NCI-H524 (cell line): ENCODE results near the gene ZNF814.
"Not testable (repeated sequence)": the region's sequence is repeated elsewhere in the genome, so short reads cannot be mapped to it uniquely, and the experiment has no call there.

Experiments
- DNase-seq, 2 experiments: peaks; one replicate each; lab custom pipeline; 2025; lab: John Stamatoyannopoulos, UW

ZNF814 gene

DNA sequence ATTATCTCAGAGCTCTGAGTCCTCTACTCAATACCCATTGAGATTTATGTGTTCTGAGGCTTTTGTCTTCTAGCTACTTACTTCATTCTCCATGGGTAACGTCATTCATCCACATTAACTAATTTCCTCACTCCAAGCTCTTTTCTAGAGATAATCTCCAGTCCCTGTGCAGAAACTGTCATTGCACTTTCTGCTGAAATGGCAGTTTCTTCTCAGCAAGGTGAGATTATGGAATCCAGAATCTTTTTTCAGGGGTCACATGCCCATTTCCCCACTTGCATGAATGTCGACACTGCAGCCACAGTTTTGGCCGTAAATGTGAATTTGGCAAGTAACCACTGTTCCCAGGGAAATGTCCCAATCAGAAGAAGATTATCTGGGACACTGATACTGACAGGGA lies 26.5 kb downstream of the ZNF814 start:
- not testable (repeated sequence) for DNase-seq

DNA sequence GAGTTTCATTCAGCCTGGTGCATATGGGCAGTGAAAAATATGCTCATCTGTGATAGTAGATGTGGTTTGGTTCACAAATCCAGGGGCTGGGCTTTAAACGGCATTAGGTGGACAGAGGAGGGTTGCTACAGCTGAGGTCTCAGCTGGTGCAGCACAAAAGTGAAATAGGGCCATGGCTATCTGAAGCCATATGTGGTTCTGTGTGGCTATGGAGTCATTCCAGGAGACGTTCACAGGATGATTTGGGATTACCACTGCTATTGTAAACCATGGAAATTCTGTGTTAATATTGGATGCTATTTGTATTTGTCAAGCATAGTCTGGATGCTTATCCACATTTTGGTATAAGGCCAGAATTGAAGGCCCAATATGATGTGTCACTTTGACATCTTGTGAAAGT lies 34.7 kb downstream of the ZNF814 start:
- not testable (repeated sequence) for DNase-seq

DNA sequence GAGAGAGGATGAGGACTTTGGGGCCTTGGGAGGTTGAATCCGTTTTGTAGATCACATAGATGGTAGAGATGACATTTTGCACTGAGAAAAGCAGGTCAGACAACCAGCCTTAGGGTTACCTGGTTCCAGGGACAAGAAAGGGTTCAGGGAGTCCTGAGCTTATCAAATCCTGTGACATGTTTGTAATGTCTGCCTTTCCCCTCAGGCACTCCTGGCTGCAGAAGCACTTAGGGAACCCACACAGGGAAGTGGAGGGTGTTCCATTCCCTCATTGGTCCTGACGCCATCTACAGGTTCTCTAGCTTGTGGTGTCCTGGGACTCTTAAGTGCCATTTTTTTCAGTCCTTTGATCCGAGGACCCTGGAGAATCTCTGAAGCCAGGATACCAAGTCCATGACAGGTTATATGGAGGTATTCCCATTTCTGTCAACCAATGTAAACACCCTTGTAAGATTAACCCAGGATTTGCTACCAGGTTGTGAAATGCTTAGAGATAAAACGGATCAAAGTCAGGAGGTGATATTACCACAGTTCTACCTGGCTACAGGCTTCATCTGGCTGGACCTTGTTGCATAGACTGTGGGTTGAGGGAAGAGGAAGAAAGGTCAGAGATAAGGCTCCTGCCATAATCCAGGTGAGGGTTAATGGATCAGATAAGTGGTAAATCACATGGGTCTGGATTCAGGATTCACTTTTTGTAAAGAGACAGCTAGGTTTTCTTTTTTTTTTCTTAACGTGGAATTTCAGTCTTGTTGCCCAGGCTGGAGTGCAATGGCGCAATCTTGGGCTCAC lies 36.8 kb downstream of the ZNF814 start:
- DNase-seq: not testable (repeated sequence)

DNA sequence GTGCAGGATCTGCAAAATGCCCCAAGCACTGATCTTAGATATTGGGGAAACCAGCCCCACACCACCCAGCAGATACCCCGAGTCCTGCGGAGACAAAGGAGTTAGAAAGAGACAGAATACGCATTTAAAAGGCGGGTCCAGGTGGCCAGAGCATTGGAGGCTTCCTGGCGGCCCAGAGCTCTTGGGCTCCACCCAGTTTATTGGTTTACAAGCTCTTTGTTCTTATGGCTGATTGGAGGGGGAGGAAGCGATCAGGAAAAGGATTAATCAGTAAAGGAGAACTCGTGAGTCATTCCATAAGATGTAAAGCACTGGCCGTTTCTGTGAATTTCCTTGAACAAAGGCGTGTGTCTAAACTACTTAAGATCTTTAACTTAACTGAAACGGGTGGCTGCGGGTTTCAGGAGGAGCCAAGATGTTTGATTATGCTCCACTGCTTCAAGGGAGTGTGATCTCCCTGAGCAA lies 38.3 kb downstream of the ZNF814 start:
- no peak for DNase-seq

DNA sequence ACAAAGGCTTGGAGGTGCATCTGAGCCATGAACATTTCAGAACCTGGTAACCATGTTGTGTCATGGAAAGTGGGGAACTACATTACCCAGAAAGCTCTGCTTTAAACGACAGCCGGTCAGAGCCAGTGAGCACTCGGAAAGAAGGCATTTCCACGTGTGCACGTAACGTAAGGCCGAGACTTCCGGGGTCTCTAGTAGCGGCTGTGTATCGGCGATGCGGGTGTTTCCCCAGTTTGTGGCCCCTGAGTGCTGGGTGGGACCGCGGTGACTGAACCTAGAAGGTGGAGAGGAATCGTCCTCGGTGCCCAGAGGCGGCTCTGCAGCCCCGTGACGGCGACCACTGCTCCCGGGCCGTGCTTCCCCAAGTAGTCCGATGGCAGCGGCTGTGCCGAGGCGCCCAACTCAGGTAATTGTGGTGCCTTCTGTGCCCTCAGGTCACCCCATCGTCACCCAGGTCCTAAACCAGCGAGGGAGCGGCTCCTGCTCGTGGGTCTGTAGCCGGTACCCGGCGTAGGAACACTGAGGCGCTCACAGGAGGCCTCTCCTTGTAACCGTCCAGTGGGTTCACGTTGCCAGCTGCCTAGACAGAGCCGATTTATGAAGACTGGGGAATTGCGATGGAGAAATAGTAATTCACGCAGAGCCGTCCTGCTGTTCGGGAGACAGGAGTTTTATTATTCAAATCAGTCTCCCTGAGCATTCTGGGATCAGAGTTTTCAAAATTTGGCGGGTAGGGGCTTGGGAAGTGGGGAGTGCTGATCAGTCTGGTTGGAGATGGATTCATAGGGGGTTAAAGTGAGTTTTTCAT lies 39.0 kb downstream of the ZNF814 start, which contains the start of gene ZNF587:
Gene ZNF587, plus strand, starts transcription at position 194 of the 808 bp plus-strand sequence. Its CDS starts 180 bp downstream, at position 374.
- DNase-seq: peak; percentile 47 to 76

DNA sequence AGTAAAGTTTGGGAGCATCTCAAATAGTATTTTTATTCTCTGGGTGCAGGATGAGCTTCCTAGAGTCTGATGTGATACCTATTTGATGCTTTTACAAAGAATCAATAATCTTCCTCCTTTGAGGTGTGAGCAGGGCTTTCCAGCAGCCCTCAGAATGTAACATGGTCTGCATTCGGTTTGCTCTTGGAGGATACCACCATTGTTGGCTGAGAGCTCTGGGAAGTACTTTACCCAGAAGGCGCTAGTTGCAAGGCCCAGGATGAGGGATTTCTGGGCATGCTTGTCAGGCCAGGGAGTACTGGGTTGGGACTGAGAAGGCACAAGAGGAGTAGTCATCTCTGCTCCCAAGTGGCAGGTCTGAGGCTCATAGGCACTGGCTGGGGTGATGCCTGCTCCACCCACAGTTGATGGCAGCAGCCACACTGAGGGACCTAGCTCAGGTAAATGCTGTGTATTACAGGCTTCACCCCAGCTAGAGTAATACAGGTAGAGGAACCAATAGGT lies 39.6 kb downstream of the ZNF814 start:
- DNase-seq: not testable (repeated sequence)

DNA sequence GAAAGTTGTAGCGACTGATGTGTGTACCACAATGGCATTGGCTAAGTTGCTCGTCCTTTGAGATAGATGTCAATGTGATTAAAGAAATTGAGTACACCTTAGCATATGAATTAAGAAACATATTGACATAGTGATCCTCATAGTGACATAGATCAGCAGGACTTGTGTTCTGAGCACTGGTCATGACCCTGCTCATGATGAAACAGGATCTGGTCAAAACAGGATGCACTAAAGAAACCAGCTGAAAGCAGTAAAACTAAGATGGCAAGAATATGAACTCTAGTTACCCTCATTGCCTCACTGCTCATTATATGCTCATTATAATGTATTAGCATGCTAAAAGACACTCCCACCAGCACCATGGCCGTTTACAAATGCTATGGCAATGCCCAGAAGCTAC lies 41.7 kb downstream of the ZNF814 start:
- not testable (repeated sequence) for DNase-seq

DNA sequence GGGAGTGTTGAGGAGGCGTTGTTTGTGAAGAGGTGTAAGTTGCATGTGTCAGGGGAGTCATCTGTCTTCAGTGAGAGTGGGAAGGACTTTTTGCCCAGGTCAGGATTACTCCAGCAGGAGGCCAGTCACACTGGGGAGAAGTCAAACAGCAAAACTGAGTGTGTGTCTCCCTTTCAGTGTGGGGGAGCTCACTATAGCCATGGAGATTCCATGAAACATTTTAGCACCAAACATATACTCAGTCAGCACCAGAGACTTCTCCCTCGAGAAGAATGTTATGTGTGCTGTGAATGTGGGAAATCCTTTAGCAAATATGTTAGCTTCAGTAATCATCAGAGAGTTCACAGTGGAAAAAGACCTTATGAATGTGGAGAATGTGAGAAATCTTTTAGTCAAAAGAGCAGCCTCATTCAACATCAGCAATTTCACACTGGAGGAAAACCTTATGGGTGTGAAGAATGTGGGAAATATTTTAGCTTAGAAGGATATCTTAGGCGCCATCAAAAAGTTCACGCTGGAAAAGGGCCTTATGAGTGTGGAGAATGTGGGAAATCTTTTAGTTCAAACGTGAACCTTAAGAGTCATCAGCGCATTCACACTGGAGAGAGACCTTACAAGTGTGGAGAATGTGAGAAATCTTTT lies 47.6 kb downstream of the ZNF814 start:
- no peak for DNase-seq

DNA sequence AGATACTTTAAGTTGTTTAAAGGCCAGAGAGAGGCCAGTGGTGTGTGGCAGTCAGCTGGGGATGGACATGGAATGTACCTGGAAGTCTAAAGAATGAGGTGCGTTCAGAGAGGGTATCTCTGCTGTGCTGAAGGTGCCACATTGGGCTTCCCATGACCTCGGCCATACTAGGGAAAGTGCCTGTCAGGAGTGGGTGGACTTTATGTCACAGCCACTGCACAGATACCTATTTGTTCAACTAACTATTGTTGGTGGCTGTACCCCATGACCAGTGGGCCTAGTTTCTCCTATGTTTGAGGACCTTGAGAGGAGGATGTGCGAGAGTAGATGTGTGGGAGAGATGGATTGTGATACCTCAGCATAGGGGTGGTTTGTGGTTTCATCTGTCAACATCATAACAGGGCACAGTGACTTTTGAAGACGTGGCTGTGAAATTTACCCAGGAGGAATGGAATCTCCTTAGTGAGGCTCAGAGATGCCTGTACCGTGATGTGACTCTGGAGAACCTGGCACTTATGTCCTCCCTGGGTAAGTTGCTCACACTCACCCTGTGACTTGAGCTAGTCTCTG lies 50.1 kb downstream of the ZNF814 start:
- not testable (repeated sequence) for DNase-seq

DNA sequence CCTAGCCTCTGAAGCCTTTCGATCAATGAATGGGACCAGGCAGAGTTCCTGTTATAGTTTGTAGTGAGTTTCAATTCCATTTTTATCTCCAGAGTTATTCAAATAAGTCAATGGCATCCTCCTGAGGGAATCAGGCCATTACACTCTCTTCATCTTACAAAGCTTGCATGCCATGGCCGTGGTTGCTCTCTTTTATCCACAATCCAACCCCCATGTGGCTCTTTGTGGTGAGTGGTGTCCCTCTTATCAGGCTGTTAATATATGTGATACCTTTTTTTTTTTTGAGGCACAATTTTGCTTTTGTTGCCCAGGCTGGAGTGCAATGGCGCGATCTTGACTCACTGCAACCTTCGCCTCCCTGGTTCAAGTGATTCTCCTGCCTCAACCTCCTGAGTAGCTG lies 51.8 kb downstream of the ZNF814 start:
- DNase-seq: not testable (repeated sequence)

DNA sequence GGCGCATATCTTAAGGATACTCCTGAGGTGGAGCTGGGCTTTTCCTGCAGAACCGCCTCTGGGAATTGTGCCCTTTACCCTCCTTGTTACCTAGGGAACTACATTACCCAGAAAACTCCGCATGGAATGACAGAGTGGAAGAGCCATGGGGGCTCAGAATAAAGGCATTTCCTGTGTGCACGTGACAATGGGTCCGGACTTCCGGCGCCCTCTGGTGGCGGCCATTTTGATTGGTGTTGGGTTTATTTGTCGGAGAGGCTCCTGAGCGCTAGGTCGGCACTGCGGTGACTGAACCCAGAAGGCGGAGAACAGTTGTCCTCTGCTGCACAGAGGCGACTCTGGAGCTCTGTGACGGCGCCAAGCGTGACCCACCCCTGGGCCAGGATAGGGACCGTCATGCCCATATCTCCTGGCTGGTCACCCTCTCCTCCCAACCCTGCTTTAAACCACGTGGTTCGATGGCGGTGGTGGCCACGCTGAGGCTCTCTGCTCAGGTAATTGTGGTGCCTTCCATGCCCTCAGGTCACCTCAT lies 58.7 kb downstream of the ZNF814 start, which contains the start of gene ZNF587B:
Gene ZNF587B, plus strand, starts transcription at position 229 of the 532 bp plus-strand sequence. Its CDS starts 230 bp downstream, at position 459.
- DNase-seq: peak in 1 of 2 experiments; percentile 40

DNA sequence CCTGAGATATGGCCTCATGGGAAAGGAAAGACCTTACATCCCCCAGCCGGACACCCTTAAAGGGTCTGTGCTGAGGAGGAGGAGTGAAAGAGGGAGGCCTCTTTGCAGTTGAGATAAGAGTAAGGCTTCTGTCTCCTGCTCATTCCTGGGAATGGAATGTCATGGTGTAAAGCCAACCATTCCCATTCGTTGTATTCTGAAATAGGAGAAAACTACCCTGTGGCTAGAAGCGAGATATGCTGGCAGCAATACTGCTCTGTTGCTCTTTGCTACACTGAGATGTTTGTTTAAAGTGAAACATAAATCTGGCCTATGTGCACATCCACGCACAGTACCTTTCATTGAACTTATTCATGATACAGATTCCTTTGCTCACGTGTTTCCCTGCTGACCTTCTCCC lies 59.5 kb downstream of the ZNF814 start:
- DNase-seq: no peak

DNA sequence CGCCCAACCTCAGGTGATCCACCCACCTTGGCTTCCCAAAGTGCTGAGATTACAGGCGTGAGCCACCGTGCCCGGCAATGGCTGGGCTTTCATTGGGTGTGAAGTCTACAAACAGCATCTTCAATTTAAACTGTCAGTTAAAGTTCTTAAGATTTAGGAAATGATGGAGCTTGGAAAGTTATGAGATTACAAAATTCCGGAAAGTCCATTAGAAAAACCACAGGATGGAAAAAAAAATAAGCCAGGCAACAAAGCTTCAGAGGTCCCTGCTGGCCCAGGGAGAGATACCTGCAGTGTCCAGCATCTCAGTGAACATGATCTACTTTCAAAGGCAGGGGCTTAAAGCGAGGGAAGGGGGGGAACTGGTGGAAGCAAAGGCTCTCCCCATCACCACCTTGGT lies 63.3 kb downstream of the ZNF814 start:
- no peak for DNase-seq

DNA sequence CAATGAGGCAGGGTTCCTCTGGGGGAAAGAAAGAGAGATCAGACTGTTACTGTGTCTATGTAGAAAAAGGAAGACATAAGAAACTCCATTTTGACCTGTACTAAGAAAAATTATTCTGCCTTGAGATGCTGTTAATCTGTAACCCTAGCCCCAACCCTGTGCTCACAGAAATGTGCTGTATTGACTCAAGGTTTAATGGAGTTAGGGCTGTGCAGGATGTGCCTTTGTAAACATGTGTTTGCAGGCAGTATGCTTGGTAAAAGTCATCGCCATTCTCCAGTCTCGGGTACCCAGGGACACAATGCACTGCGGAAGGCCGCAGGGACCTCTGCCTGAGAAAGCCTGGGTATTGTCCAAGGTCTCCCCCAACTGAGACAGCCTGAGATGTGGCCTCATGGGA lies 65.2 kb downstream of the ZNF814 start:
- DNase-seq: not testable (repeated sequence)

DNA sequence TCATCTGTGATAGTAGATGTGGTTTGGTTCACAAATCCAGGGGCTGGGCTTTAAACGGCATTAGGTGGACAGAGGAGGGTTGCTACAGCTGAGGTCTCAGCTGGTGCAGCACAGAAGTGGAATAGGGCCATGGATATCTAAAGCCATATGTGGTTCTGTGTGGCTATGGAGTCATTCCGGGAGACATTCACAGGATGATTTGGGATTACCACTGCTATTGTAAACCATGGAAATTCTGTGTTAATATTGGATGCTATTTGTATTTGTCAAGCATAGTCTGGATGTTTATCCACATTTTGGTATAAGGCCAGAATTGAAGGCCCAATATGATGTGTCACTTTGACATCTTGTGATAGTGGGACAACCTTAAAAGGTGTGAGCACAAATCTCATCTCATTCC lies 65.7 kb downstream of the ZNF814 start:
- DNase-seq: not testable (repeated sequence)

DNA sequence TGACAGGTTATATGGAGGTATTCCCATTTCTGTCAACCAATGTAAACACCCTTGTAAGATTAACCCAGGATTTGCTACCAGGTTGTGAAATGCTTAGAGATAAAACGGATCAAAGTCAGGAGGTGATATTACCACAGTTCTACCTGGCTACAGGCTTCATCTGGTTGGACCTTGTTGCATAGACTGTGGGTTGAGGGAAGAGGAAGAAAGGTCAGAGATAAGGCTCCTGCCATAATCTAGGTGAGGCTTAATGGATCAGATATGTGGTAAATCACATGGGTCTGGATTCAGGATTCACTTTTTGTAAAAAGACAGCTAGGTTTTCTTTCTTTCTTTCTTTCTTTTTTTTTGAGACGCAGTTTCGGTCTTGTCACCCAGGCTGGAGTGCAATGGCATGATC lies 67.3 kb downstream of the ZNF814 start:
- DNase-seq: not testable (repeated sequence)

DNA sequence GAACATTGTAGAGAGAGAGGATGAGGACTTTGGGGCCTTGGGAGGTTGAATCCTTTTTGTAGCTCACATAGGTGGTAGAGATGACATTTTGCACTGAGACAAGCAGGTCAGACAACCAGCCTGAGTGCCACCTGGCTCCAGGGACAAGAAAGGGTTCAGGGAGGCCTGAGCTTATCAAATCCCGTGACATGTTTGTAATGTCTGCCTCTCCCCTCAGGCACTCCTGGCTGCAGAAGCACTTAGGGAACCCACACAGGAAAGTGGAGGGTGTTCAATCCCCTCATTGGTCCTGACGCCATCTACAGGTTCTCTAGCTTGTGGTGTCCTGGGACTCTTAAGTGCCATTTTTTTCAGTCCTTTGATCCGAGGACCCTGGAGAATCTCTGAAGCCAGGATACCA lies 67.7 kb downstream of the ZNF814 start:
- not testable (repeated sequence) for DNase-seq

DNA sequence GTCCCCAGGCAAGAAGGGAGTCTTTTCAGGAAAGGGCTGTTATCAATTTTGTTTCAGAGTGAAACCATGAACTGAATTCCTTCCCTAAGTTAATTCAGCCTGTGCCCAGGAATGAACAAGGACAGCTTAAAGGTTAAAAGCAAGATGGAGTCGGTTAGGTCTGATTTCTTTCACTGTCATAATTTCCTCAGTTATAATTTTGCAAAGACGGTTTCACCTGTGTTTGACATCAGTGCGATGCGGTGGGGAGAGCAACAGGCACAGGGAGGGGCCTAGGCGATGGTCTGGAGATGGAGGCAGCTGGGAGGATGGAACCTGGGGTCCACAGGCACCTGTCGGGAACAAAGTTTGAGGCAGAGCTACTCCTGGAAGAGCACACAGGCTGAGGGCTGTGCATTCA lies 68.2 kb downstream of the ZNF814 start:
- no peak for DNase-seq

DNA sequence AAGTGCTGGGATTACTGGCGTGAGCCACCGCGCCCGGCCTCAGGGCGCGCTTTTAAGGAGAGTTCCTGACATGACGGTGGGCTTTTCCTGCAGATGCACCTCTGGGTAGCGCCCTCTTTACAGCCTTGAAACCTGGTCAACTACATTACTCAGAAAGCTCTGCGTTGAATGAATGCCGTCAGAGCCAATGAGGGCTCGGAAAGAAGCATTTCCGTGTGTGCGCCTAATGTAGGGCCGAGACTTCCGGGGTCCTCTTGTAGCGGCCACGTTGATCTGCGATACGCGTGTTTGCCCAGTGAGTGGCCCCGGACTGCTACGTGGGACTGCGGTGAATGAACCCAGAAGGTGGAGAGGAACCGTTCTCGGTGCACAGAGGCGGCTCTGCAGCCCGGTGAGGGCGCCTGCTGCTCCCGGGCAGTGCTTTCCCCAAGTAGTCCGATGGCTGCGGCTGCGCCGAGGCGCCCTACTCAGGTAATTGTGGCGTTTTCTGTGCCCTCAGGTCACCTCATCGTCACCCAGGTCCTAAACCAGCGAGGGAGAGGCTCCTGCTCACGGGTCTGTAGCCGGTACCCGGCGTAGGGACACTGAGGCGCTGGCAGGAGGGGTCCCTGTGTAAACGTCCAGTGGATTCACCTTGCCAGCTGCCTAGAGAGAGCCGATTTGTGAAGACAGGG lies 69.2 kb downstream of the ZNF814 start:
- peak; percentile 84 to 97 for DNase-seq

DNA sequence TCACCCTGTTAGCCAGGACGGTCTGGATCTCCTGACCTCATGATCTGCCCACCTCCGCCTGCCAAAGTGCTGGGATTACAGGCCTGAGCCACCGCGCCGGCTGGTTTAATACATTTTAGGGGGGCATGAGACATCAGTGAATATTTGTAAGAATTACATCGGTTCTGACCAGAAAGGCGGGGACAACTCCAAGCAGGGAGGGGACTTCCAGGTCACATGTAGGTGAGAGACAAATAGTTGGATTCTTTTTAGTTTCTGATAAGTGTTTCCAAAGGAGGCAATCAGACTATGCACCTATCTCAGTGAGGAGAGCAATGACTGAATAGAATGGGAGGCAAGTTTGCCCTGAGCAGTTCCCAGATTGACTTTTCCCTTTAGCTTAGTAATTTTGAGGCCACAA lies 70.5 kb downstream of the ZNF814 start:
- DNase-seq: no peak

DNA sequence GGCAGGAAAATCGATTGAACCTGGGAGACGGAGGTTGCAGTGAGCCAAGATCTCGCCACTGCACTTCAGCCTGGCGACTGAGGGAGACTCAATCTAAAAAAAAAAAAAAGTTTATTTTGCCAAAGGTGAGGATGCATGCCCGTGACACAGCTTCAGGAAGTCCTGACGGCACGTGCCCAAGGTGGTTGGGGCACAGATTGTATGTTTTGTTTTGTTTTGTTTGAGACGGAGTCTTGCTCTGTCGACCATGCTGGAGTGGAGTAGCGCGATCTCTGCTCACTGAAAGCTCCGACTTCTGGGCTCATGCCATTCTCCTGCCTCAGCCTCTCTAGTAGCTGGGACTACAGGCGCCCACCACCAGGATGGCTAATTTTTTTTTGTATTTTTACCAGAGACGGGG lies 70.9 kb downstream of the ZNF814 start:
- DNase-seq: no peak
